Measurements from ENCODE around the gene AGPAT2. TPM values are rescaled to one million over a fixed set of nuclear protein-coding genes. Genes with fewer than 3 reads are reported as not detected.

The AGPAT2 gene
- total and polyA plus RNA-seq, 2 donors (not counting 1 experiment from before 2014, with no cell fraction given): 25.1 to 28.4 TPM

GRCh38 chr9:136643596-136644342 is 43.5 kb downstream of the AGPAT2 start:
- CTCF ChIA-PET: interaction anchor here (0.7 to 8.2 kb wide), 7 partner anchors 10 to 158 kb away, joined by 3 to 55 read pairs (median 3); no protein-coding TSS in a partner anchor
- WGBS (ENCODE audit: insufficient coverage): 38% methylated on average over 30 of the region's 31 CpGs
- H3K4me2 ChIP-seq (replicated peaks; ENCODE audit: low read depth, low read length, poor library complexity, severe bottlenecking): peak overlapping the region; percentile 82
- peak overlapping the region; percentile 54 for H2AFZ ChIP-seq (ENCODE audit: insufficient read depth, low read depth, low read length, poor library complexity, severe bottlenecking)
- ATAC-seq (ENCODE audit: low read depth): no peak
- Mint-ChIP-seq H3K27me3 (peaks cover 13% of the 10 kb centered on the region), H3K4me3 (peak overlapping the region; percentile 45), H3K4me1 (peaks cover 22% of the 10 kb centered on the region), H3K9me3 (ENCODE audit: insufficient read depth) (no peaks in the 10 kb centered on the region), H3K27ac (no peak overlapping the region)
- TF ChIP-seq EZH2 (IDR thresholded peaks at IDR 0.05; ENCODE audit: borderline replicate concordance, insufficient read depth, low read depth, low read length, poor library complexity, severe bottlenecking) (no peak), CTCF (IDR thresholded peaks at IDR 0.05) (no peak)
- no peak overlapping the region for H3K27ac ChIP-seq (ENCODE audit: low read length in 2 of 2)
- H4K20me1 ChIP-seq (ENCODE audit: control insufficient read depth, insufficient read depth, low read length, poor library complexity, severe bottlenecking): no peaks in the 10 kb centered on the region
- POLR2A ChIA-PET: no interaction called here
- no peak for DNase-seq
- H3K9me3 ChIP-seq (ENCODE audit: control extremely low read depth in 1 of 3, control insufficient read depth in 2 of 3, insufficient read depth in 1 of 3, low read length in 2 of 3): peaks cover 0 to 17% (median 0%) of the 10 kb centered on the region in 3 donors
- peak overlapping the region in 4 of 5 experiments; percentile 21 to 47 (median 32) for H3K4me3 ChIP-seq (ENCODE audit: control extremely low read depth in 1 of 5, extremely low read depth in 1 of 5, insufficient read depth in 1 of 5, low read depth in 2 of 5, low read length in 4 of 5)
- no peaks in the 10 kb centered on the region for H3K79me2 ChIP-seq (ENCODE audit: control insufficient read depth, insufficient read depth, low read length)
- H3K27me3 ChIP-seq (replicated peaks in 1 of 4; ENCODE audit: control extremely low read depth in 1 of 4, control insufficient read depth in 3 of 4, insufficient read depth in 4 of 4, low read length in 3 of 4): peaks cover 0 to 43% (median 21%) of the 10 kb centered on the region in 4 experiments
- H3K36me3 ChIP-seq (replicated peaks in 1 of 2; ENCODE audit: control extremely low read depth in 1 of 2, control insufficient read depth in 1 of 2, extremely low read depth in 1 of 2, insufficient read depth in 2 of 2, low read length in 1 of 2): no peaks in the 10 kb centered on the region
- intact Hi-C loops (cut with micrococcal nuclease): no loop called here
- peak overlapping the region; percentile 51 for H3K9ac ChIP-seq (ENCODE audit: low read length)
- H3K4me1 ChIP-seq (ENCODE audit: control insufficient read depth in 2 of 2, insufficient read depth in 2 of 2, low read length in 2 of 2): peaks cover 36% of the 10 kb centered on the region in 2 donors

GRCh38 chr9:136642439-136642921 is 44.8 kb downstream of the AGPAT2 start:
- Histone ChIP-seq H4K20me1 (ENCODE audit: control insufficient read depth, insufficient read depth, low read length, poor library complexity, severe bottlenecking) (no peaks in the 10 kb centered on the region), H2AFZ (ENCODE audit: insufficient read depth, low read depth, low read length, poor library complexity, severe bottlenecking) (no peak overlapping the region), H3K27me3 (replicated peaks in 1 of 4; ENCODE audit: control extremely low read depth in 1 of 4, control insufficient read depth in 3 of 4, insufficient read depth in 4 of 4, low read length in 3 of 4) (peaks cover 0 to 43% (median 21%) of the 10 kb centered on the region in 4 experiments), H3K79me2 (ENCODE audit: control insufficient read depth, insufficient read depth, low read length) (no peaks in the 10 kb centered on the region), H3K4me2 (replicated peaks; ENCODE audit: low read depth, low read length, poor library complexity, severe bottlenecking) (no peak overlapping the region), H3K9ac (ENCODE audit: low read length) (no peak overlapping the region), H3K9me3 (ENCODE audit: control extremely low read depth in 1 of 3, control insufficient read depth in 2 of 3, insufficient read depth in 1 of 3, low read length in 2 of 3) (peaks cover 0 to 17% (median 0%) of the 10 kb centered on the region in 3 donors), H3K36me3 (replicated peaks in 1 of 2; ENCODE audit: control extremely low read depth in 1 of 2, control insufficient read depth in 1 of 2, extremely low read depth in 1 of 2, insufficient read depth in 2 of 2, low read length in 1 of 2) (no peaks in the 10 kb centered on the region), H3K4me1 (ENCODE audit: control insufficient read depth in 2 of 2, insufficient read depth in 2 of 2, low read length in 2 of 2) (peaks cover 36% of the 10 kb centered on the region in 2 donors), H3K4me3 (ENCODE audit: control extremely low read depth in 1 of 5, extremely low read depth in 1 of 5, insufficient read depth in 1 of 5, low read depth in 2 of 5, low read length in 4 of 5) (no peak overlapping the region), H3K27ac (ENCODE audit: low read length in 2 of 2) (no peak overlapping the region)
- intact Hi-C loops (cut with micrococcal nuclease): no loop called here
- Mint-ChIP-seq H3K4me3 (no peak overlapping the region), H3K27me3 (peaks cover 13% of the 10 kb centered on the region), H3K9me3 (ENCODE audit: insufficient read depth) (no peaks in the 10 kb centered on the region), H3K4me1 (peaks cover 22% of the 10 kb centered on the region), H3K27ac (no peak overlapping the region)
- POLR2A ChIA-PET: no interaction called here
- no peak for ATAC-seq (ENCODE audit: low read depth)
- no CpG with 5 or more reads among the region's 7 CpGs for WGBS (ENCODE audit: insufficient coverage)
- CTCF ChIA-PET: interaction anchor here (1.1 to 8.2 kb wide), 2 partner anchors 85 to 156 kb away, joined by 3 to 55 read pairs; no protein-coding TSS in a partner anchor
- TF ChIP-seq EZH2 (IDR thresholded peaks at IDR 0.05; ENCODE audit: borderline replicate concordance, insufficient read depth, low read depth, low read length, poor library complexity, severe bottlenecking) (no peak), CTCF (IDR thresholded peaks at IDR 0.05) (no peak)
- DNase-seq: no peak

Data from B cell (primary cell).